Testis (tissue), 3 donors: Measurements from ENCODE around the gene PEAR1. TPM values are rescaled to one million over a fixed set of nuclear protein-coding genes. Genes with fewer than 3 reads are reported as not detected.

Experiments
- DNase-seq: peaks from one replicate; pipeline ENCODE4 v3.0.0-alpha.2; 2019
- H3K27ac ChIP-seq, 2 donors: fragments of 200-600 bp; sonication (generic); one replicate each; pipeline ENCODE4 v1.5.1; 2019
- H3K27me3 ChIP-seq: fragments of 200-600 bp; sonication (generic); one replicate; pipeline ENCODE4 v1.5.1; 2019
- H3K36me3 ChIP-seq: fragments of 200-600 bp; sonication (generic); one replicate; pipeline ENCODE4 v1.5.1; 2017; ENCODE audit warnings: low read depth; ENCODE audit errors: missing control alignments
- H3K4me1 ChIP-seq: fragments of 200-600 bp; sonication (generic); one replicate; pipeline ENCODE4 v1.5.1; 2019
- H3K4me3 ChIP-seq, 2 donors: fragments of 200-600 bp; sonication (generic); one replicate each; pipeline ENCODE4 v1.5.1; 2017 to 2019
- H3K9me3 ChIP-seq: fragments of 200-600 bp; sonication (generic); one replicate; pipeline ENCODE4 v1.5.1; 2017
- CTCF ChIP-seq, 3 experiments: fragments of 450-650 bp in 2 of 3; fragments of 200-600 bp in 1 of 3; sonication (generic) in 1 of 3; IDR thresholded peaks; one replicate each; pipeline ENCODE4 v1.5.1; 2016 to 2019; ENCODE audit warnings: antibody characterized with exemption in 3 of 3, mild to moderate bottlenecking in 2 of 3, moderate library complexity in 1 of 3
- POLR2A ChIP-seq: fragments of 450-650 bp; IDR thresholded peaks from one replicate; pipeline ENCODE4 v1.6.1; 2017; ENCODE audit warnings: antibody characterized with exemption, mild to moderate bottlenecking, moderate library complexity
- WGBS, 2 donors: methylation state at CpG; one replicate each; pipeline ENCODE4 v1.1.5; 2018; 5-methylcytosine and 5-hydroxymethylcytosine counted together
- intact Hi-C: fragments of 100-400 bp; cut with DNase I; formaldehyde crosslinking; loops from one replicate; pipeline ENCODE4 v1.15.1; 2023; ENCODE audit warnings: low total_unique reads
- polyA plus RNA-seq: library from polyadenylated mRNA; stranded (reverse); fragments of 350-450 nt; fragmentation: Illumina TruSeq; extraction: RNeasy Lipid Tissue Mini Kit (QIAGEN cat#74804); gene quantifications from one replicate; pipeline ENCODE4 v1.2.3, GENCODE V29; 2014; ENCODE audit warnings: low read depth, low replicate concordance; ENCODE audit not compliant: insufficient read depth
- total RNA-seq, 2 donors: library from RNA; depleted of rRNA; stranded (reverse); fragments of >200 nt; gene quantifications; one replicate each; pipeline ENCODE4 v1.2.3, GENCODE V29; 2016

PEAR1 gene
- total and polyA plus RNA-seq, 3 donors from 2014 or later, result 10.5 to 13.8 (median 13.8) TPM

DNA sequence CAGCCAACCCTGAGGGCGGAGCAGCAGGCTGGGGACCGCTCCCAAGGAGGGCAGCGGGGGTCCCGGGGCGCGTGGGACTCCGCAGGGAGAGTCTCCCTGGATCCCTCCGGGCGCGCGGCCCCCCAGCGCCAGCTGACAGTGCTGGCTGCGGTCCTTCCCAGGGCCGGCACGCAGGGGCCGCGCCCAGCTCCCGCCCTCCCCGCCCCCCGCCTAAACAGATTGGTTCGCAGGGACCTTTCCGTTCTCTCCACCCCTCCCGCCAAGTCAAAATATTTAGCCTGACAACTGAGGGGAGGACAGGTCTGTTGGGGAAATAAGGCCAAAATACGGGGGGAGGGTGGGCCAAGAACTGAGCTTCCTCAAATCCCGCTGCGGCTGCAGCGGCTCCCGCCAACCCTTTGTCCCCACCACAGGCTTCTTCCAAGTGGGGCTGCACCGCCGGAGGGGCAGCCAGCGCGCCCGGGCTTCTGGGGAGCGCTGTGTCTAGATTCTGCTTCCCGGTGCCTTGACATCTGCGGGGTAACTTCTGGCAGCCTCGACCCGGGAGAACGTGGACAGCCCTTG lies 34.5 kb upstream of the PEAR1 start, which contains the start of gene INSRR:
TSS of gene INSRR (minus strand) at position 159 of the 564 bp plus-strand sequence. CDS start 496 bp downstream, outside the sequence.
- Histone ChIP-seq H3K4me3 (peak within 1 kb of the TSS in 1 of 2 donors; percentile 45), H3K27ac (no peak within 1 kb of the TSS), H3K36me3 (no peaks in the 10 kb centered on the region), H3K4me1 (peaks cover 38% of the 10 kb centered on the region), H3K9me3 (no peaks in the 10 kb centered on the region), H3K27me3 (no peaks in the 10 kb centered on the region)
- no peak for DNase-seq
- WGBS, 2 donors, result 2 to 3% methylated on average over 23 to 37 of the region's 39 CpGs
- intact Hi-C loops, result no loop called here
- TF ChIP-seq CTCF (IDR thresholded peaks at IDR 0.05) (no peak), POLR2A (no peak)

- Histone ChIP-seq H3K4me1 (peaks cover 38% of the 10 kb centered on the region), H3K27ac (no peak overlapping the region), H3K27me3 (no peaks in the 10 kb centered on the region), H3K9me3 (no peaks in the 10 kb centered on the region), H3K4me3 (peak overlapping the region in 1 of 2 donors; percentile 45), H3K36me3 (no peaks in the 10 kb centered on the region)
- DNase-seq, result no peak
- intact Hi-C loops, result no loop called here
- TF ChIP-seq POLR2A, result no peak
- TF ChIP-seq CTCF (IDR thresholded peaks at IDR 0.05), result no peak
- 0 to 3% methylated on average over 17 to 26 of the region's 33 CpGs for WGBS, 2 donors
These were observed 33.9 kb upstream of the PEAR1 start for GRCh38 chr1:156859523-156860112.

DNA sequence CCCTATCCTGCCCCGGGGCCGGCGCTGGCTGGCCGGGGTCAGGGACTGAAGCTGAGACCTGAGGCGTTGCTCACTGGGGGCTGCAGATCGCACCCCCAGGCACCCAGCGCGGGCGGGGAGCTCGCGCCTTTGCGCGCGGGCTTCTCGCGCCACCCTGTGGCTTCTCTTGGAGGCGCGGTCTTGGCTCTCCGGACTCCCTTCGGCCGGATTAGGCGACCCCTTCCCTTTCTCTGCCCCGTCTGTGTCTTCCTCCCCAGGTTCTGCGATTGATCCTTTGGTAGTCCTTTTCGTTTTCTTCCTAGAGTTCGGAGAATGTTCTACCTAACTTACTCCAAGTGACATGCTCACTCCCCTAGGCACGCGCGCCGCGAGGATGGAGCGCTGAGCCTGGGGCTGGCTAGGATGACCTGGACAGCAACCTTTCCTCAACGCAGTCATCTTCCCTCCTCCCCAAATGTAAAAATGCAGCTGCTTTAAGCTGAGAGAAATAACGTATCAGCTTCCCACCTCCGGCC lies 33.3 kb upstream of the PEAR1 start:
- H3K4me1 ChIP-seq, result peaks cover 38% of the 10 kb centered on the region
- TF ChIP-seq POLR2A (no peak), CTCF (IDR thresholded peaks at IDR 0.05) (peak; percentile 63 to 83 (median 69))
- DNase-seq, result peak; percentile 66
- intact Hi-C loops, result no loop called here
- 1% methylated on average over 27 to 35 of the region's 35 CpGs for WGBS, 2 donors
- peak overlapping the region; percentile 24 to 45 for H3K4me3 ChIP-seq
- H3K27me3 ChIP-seq, result no peaks in the 10 kb centered on the region
- no peaks in the 10 kb centered on the region for H3K36me3 ChIP-seq
- H3K27ac ChIP-seq, result no peak overlapping the region
- no peaks in the 10 kb centered on the region for H3K9me3 ChIP-seq

- peak; percentile 66 for DNase-seq
- H3K36me3 ChIP-seq, result no peaks in the 10 kb centered on the region
- 4 to 8% methylated on average over 31 to 60 of the region's 69 CpGs for WGBS, 2 donors
- H3K9me3 ChIP-seq, result no peaks in the 10 kb centered on the region
- H3K27ac ChIP-seq, result no peak within 1 kb of the TSS
- H3K27me3 ChIP-seq, result no peaks in the 10 kb centered on the region
- intact Hi-C loops, result no loop called here
- peak within 1 kb of the TSS; percentile 24 to 45 for H3K4me3 ChIP-seq
- peaks cover 38% of the 10 kb centered on the region for H3K4me1 ChIP-seq
- no peak for TF ChIP-seq CTCF (IDR thresholded peaks at IDR 0.05)
These were observed 32.7 kb upstream of the PEAR1 start, which contains the start of gene NTRK1 for GRCh38 chr1:156860628-156861423. Gene NTRK1, plus strand, starts transcription at chr1:156860865. Its CDS starts 70 bp downstream, at chr1:156860935.
